Tibial nerve (tissue), 4 donors: Measurements from ENCODE around the gene KATNIP. TPM values are rescaled to one million over a fixed set of nuclear protein-coding genes. Genes with fewer than 3 reads are reported as not detected.

ENCODE experiments used
- DNase-seq, 2 donors: peaks; one replicate each; pipeline ENCODE4 v3.0.0-alpha.2; 2019; ENCODE audit warnings: low spot score in 2 of 2
- H3K27ac ChIP-seq, 4 donors: fragments of 200-600 bp; sonication (generic) in 3 of 4; one replicate each; pipeline ENCODE4 v1.5.1; 2017 to 2019; ENCODE audit warnings: mild to moderate bottlenecking in 1 of 4
- H3K27me3 ChIP-seq, 2 donors: fragments of 200-600 bp; sonication (generic) in 1 of 2; one replicate each; pipeline versions ENCODE4 v1.5.1 to v1.6.0; 2017 to 2019
- H3K36me3 ChIP-seq, 3 donors: fragments of 200-600 bp; sonication (generic); one replicate each; pipeline ENCODE4 v1.5.1; 2018 to 2019
- H3K4me1 ChIP-seq, 4 donors: fragments of 200-600 bp; sonication (generic) in 3 of 4; one replicate each; pipeline ENCODE4 v1.5.1; 2017 to 2019
- H3K4me3 ChIP-seq, 4 donors: fragments of 200-600 bp; sonication (generic) in 3 of 4; one replicate each; pipeline ENCODE4 v1.5.1; 2017 to 2019; ENCODE audit warnings: mild to moderate bottlenecking in 1 of 4, moderate library complexity in 1 of 4
- H3K9me3 ChIP-seq, 4 donors: fragments of 200-600 bp; sonication (generic) in 3 of 4; one replicate each; pipeline ENCODE4 v1.5.1; 2017 to 2019
- CTCF ChIP-seq, 5 experiments: fragments of 200-600 bp in 3 of 5; fragments of 450-650 bp in 2 of 5; sonication (generic) in 3 of 5; IDR thresholded peaks; one replicate each; pipeline ENCODE4 v1.5.1; 2016 to 2019; ENCODE audit warnings: antibody characterized with exemption in 5 of 5, mild to moderate bottlenecking in 3 of 5, moderate library complexity in 2 of 5
- EP300 ChIP-seq, 2 donors: sonication (generic); formaldehyde crosslinking; IDR thresholded peaks; one replicate each; pipeline ENCODE4 v1.6.1; 2017; ENCODE audit warnings: antibody characterized with exemption in 2 of 2, mild to moderate bottlenecking in 1 of 2
- POLR2A ChIP-seq, 2 donors: fragments of 450-650 bp; IDR thresholded peaks; one replicate each; pipeline ENCODE4 v1.6.1; 2017; ENCODE audit warnings: antibody characterized with exemption in 2 of 2, mild to moderate bottlenecking in 2 of 2, moderate library complexity in 2 of 2
- WGBS, 2 donors: methylation state at CpG; one replicate each; pipeline ENCODE4 v1.1.5; 2018; 5-methylcytosine and 5-hydroxymethylcytosine counted together
- total RNA-seq, 4 donors: library from RNA; depleted of rRNA; stranded (reverse); fragments of >200 nt; gene quantifications; one replicate each; pipeline ENCODE4 v1.1.0, GENCODE V29; 2016

KATNIP gene
- total RNA-seq, 4 donors from 2014 or later: 21.8 to 37.3 (median 26.7) TPM

- TF ChIP-seq CTCF (IDR thresholded peaks at IDR 0.05) (no peak), EP300 (IDR thresholded peaks at IDR 0.05) (no peak), POLR2A (IDR thresholded peaks at IDR 0.05) (no peak)
- WGBS, 2 donors: 95 to 97% methylated on average over 6 of the region's 6 CpGs
- H3K4me1 ChIP-seq: no peaks in the 10 kb centered on the region
Observed at GRCh38 chr16:27526180-27526579, 23.8 kb upstream of the KATNIP start.

GRCh38 chr16:27528294-27528693 is 21.6 kb upstream of the KATNIP start:
- Histone ChIP-seq H3K4me1 (no peaks in the 10 kb centered on the region), H3K36me3 (peaks cover 9 to 100% (median 35%) of the 10 kb centered on the region in 3 donors), H3K9me3 (peaks cover 0 to 11% (median 0%) of the 10 kb centered on the region in 4 donors), H3K27ac (no peak overlapping the region), H3K27me3 (no peaks in the 10 kb centered on the region), H3K4me3 (no peak overlapping the region)
- no peak for DNase-seq
- TF ChIP-seq POLR2A (IDR thresholded peaks at IDR 0.05) (no peak), EP300 (IDR thresholded peaks at IDR 0.05) (no peak)
- 97 to 98% methylated on average over 4 of the region's 4 CpGs for WGBS, 2 donors

More at GRCh38 chr16:27526180-27526579, 23.8 kb upstream of the KATNIP start:
- peaks cover 0 to 11% (median 0%) of the 10 kb centered on the region in 4 donors for H3K9me3 ChIP-seq
- H3K4me3 ChIP-seq: no peak overlapping the region
- no peaks in the 10 kb centered on the region for H3K27me3 ChIP-seq
- no peak for DNase-seq
- peaks cover 8 to 89% (median 33%) of the 10 kb centered on the region in 3 donors for H3K36me3 ChIP-seq
- no peak overlapping the region for H3K27ac ChIP-seq

GRCh38 chr16:27529962-27530361 is 20.0 kb upstream of the KATNIP start:
- WGBS, 2 donors: 85 to 87% methylated on average over 6 of the region's 6 CpGs
- Histone ChIP-seq H3K27me3 (no peaks in the 10 kb centered on the region), H3K4me3 (no peak overlapping the region), H3K9me3 (peaks cover 0 to 7% (median 0%) of the 10 kb centered on the region in 4 donors), H3K4me1 (no peaks in the 10 kb centered on the region), H3K36me3 (peaks cover 12 to 100% (median 42%) of the 10 kb centered on the region in 3 donors), H3K27ac (no peak overlapping the region)
- DNase-seq: no peak
- TF ChIP-seq POLR2A (IDR thresholded peaks at IDR 0.05) (no peak), EP300 (IDR thresholded peaks at IDR 0.05) (no peak), CTCF (IDR thresholded peaks at IDR 0.05) (no peak)

GRCh38 chr16:27531186-27531585 is 18.8 kb upstream of the KATNIP start:
- 89 to 92% methylated on average over 2 of the region's 2 CpGs for WGBS, 2 donors
- Histone ChIP-seq H3K4me3 (no peak overlapping the region), H3K36me3 (peaks cover 7 to 100% (median 34%) of the 10 kb centered on the region in 3 donors)

GRCh38 chr16:27531826-27532800 is 17.8 kb upstream of the KATNIP start:
- Histone ChIP-seq H3K4me1 (no peaks in the 10 kb centered on the region), H3K4me3 (no peak overlapping the region), H3K27me3 (no peaks in the 10 kb centered on the region), H3K27ac (no peak overlapping the region), H3K36me3 (peaks cover 7 to 100% (median 37%) of the 10 kb centered on the region in 3 donors), H3K9me3 (no peaks in the 10 kb centered on the region)
- TF ChIP-seq EP300 (IDR thresholded peaks at IDR 0.05): no peak
- no peak for TF ChIP-seq POLR2A (IDR thresholded peaks at IDR 0.05)
- TF ChIP-seq CTCF (IDR thresholded peaks at IDR 0.05): no peak
- WGBS, 2 donors: 81 to 83% methylated on average over 19 of the region's 19 CpGs
- DNase-seq: no peak

More at GRCh38 chr16:27531186-27531585, 18.8 kb upstream of the KATNIP start:
- no peaks in the 10 kb centered on the region for H3K4me1 ChIP-seq
- DNase-seq: no peak
- H3K27me3 ChIP-seq: no peaks in the 10 kb centered on the region
- no peak overlapping the region for H3K27ac ChIP-seq
- no peaks in the 10 kb centered on the region for H3K9me3 ChIP-seq
- no peak for TF ChIP-seq EP300 (IDR thresholded peaks at IDR 0.05)
- no peak for TF ChIP-seq POLR2A (IDR thresholded peaks at IDR 0.05)
- no peak for TF ChIP-seq CTCF (IDR thresholded peaks at IDR 0.05)
